Uterine smooth muscle cell (primary cell): ENCODE measurements around the gene ADORA1. TPM values are rescaled to one million over a fixed set of nuclear protein-coding genes. Genes with fewer than 3 reads are reported as not detected.

Source experiments
- total RNA-seq: library from RNA; depleted of rRNA; stranded (reverse); fragments of >200 nt; gene quantifications from 2 replicates; pipeline ENCODE4 v1.2.3, GENCODE V29; 2014

Gene ADORA1
- total RNA-seq = 4.1 and 7.5 TPM in 2 replicates

GRCh38 chr1:203127666-203128430, at the start of gene ADORA1:
Gene ADORA1 (plus strand): TSS chr1:203127726. CDS start chr1:203128842, 1,116 bp downstream.

GRCh38 chr1:203085528-203086406, 41.8 kb upstream of the ADORA1 start, which contains the start of gene MYOG:
Gene MYOG (minus strand): TSS chr1:203086012. CDS start chr1:203085961, 51 bp downstream.

GRCh38 chr1:203175237-203175826, 47.8 kb downstream of the ADORA1 start, which contains the start of gene MYBPH:
Gene MYBPH (minus strand): TSS chr1:203175826. CDS start chr1:203175755, 71 bp downstream.

GRCh38 chr1:203186446-203187303, 59.1 kb downstream of the ADORA1 start, which contains the start of gene CHI3L1:
Gene CHI3L1 (minus strand): TSS chr1:203186704. CDS start chr1:203186623, 81 bp downstream.

Other genes with a start within 250 kb of the ADORA1 start
- gene RABIF, start 238.6 kb upstream of the ADORA1 start, total RNA-seq = 3.5 and 3.7 TPM in 2 replicates
- gene KLHL12, start 200.5 kb upstream of the ADORA1 start, total RNA-seq = 43.8 and 47.1 TPM in 2 replicates
- gene ADIPOR1, start 169.4 kb upstream of the ADORA1 start, total RNA-seq = 79.6 and 86.6 TPM in 2 replicates
- gene CYB5R1, start 160.5 kb upstream of the ADORA1 start, total RNA-seq = 24.0 and 38.1 TPM in 2 replicates
- gene TMEM183A, start 120.4 kb upstream of the ADORA1 start, total RNA-seq = 82.7 and 103 TPM in 2 replicates
- gene PPFIA4, start 101.2 kb upstream of the ADORA1 start, total RNA-seq = 5.0 and 10.1 TPM in 2 replicates
- gene MYOG, start 41.7 kb upstream of the ADORA1 start, total RNA-seq = not detected in 2 replicates
- gene MYBPH, start 48.1 kb downstream of the ADORA1 start, total RNA-seq = 0.11 and 0.75 TPM in 2 replicates
- 22.4 and 400 TPM in 2 replicates for gene CHI3L1, start 59.0 kb downstream of the ADORA1 start, total RNA-seq
- gene CHIT1, start 101.9 kb downstream of the ADORA1 start, total RNA-seq = under 0.01 TPM in 1 of 2 replicates, not detected in the other
- gene BTG2, start 177.8 kb downstream of the ADORA1 start, total RNA-seq = 2.7 and 8.9 TPM in 2 replicates
- gene FMOD, start 223.4 kb downstream of the ADORA1 start, total RNA-seq = 0.33 and 8.4 TPM in 2 replicates